ENCODE measurements around the gene CDC37. TPM values are rescaled to one million over a fixed set of nuclear protein-coding genes. Genes with fewer than 3 reads are reported as not detected.

The CDC37 gene
- total RNA-seq, 1 experiment from 2014 or later = 154 TPM

- intact Hi-C loops (cut with micrococcal nuclease; ENCODE audit: unreplicated experiment) = no loop called here
- H3K4me3 ChIP-seq (ENCODE audit: low read depth, low read length) = no peak overlapping the region
- H3K36me3 Mint-ChIP-seq (ENCODE audit: insufficient read depth, unreplicated experiment) = peaks cover 48% of the 10 kb centered on the region
- H3K4me1 ChIP-seq = no peaks in the 10 kb centered on the region
- peaks cover 4% of the 10 kb centered on the region for H3K36me3 ChIP-seq (ENCODE audit: control insufficient read depth, insufficient read depth, low read length)
- H3K9me3 ChIP-seq = no peaks in the 10 kb centered on the region
- ChIA-PET CTCF (no interaction called here), POLR2A (no interaction called here)
- DNase-seq = no peak
- H3K9me3 Mint-ChIP-seq (ENCODE audit: unreplicated experiment) = no peaks in the 10 kb centered on the region
- H3K27ac Mint-ChIP-seq (ENCODE audit: unreplicated experiment) = no peak overlapping the region
- BruUV-seq (replicated peaks) = no TSS peak
- H3K27me3 Mint-ChIP-seq (ENCODE audit: insufficient read depth, unreplicated experiment) = no peaks in the 10 kb centered on the region
- no peaks in the 10 kb centered on the region for H3K4me1 Mint-ChIP-seq (ENCODE audit: low read depth, unreplicated experiment)
- H3K27me3 ChIP-seq (replicated peaks; ENCODE audit: control insufficient read depth, insufficient read depth, low read length) = no peaks in the 10 kb centered on the region
- H3K4me3 Mint-ChIP-seq (ENCODE audit: unreplicated experiment) = no peak overlapping the region
- no peak for TF ChIP-seq CTCF (IDR thresholded peaks at IDR 0.05; ENCODE audit: insufficient read depth in 1 of 2, low read depth in 1 of 2, low read length in 1 of 2, severe bottlenecking in 1 of 2, unreplicated experiment in 1 of 2)
Observed at GRCh38 chr19:10365518-10365917, 37.8 kb downstream of the CDC37 start.

- H3K9me3 Mint-ChIP-seq (ENCODE audit: unreplicated experiment) = no peaks in the 10 kb centered on the region
- ChIA-PET CTCF (no interaction called here), POLR2A (no interaction called here)
Observed at GRCh38 chr19:10364644-10365043, 38.7 kb downstream of the CDC37 start.

GRCh38 chr19:10363789-10364281 is 39.5 kb downstream of the CDC37 start:
- intact Hi-C loops (cut with micrococcal nuclease; ENCODE audit: unreplicated experiment) = no loop called here
- Mint-ChIP-seq H3K36me3 (ENCODE audit: insufficient read depth, unreplicated experiment) (peaks cover 40% of the 10 kb centered on the region), H3K4me3 (ENCODE audit: unreplicated experiment) (no peak overlapping the region), H3K27ac (ENCODE audit: unreplicated experiment) (no peak overlapping the region), H3K27me3 (ENCODE audit: insufficient read depth, unreplicated experiment) (no peaks in the 10 kb centered on the region), H3K4me1 (ENCODE audit: low read depth, unreplicated experiment) (peaks cover 6% of the 10 kb centered on the region), H3K9me3 (ENCODE audit: unreplicated experiment) (no peaks in the 10 kb centered on the region)
- Histone ChIP-seq H3K4me1 (no peaks in the 10 kb centered on the region), H3K9me3 (no peaks in the 10 kb centered on the region), H3K27me3 (replicated peaks; ENCODE audit: control insufficient read depth, insufficient read depth, low read length) (no peaks in the 10 kb centered on the region), H3K4me3 (ENCODE audit: low read depth, low read length) (no peak overlapping the region), H3K36me3 (ENCODE audit: control insufficient read depth, insufficient read depth, low read length) (peaks cover 4% of the 10 kb centered on the region)
- CTCF ChIA-PET = no interaction called here
- no peak for DNase-seq
- no peak for TF ChIP-seq CTCF (IDR thresholded peaks at IDR 0.05; ENCODE audit: insufficient read depth in 1 of 2, low read depth in 1 of 2, low read length in 1 of 2, severe bottlenecking in 1 of 2, unreplicated experiment in 1 of 2)
- no TSS peak for BruUV-seq (replicated peaks)
- POLR2A ChIA-PET = no interaction called here

More at GRCh38 chr19:10364644-10365043, 38.7 kb downstream of the CDC37 start:
- intact Hi-C loops (cut with micrococcal nuclease; ENCODE audit: unreplicated experiment) = no loop called here
- no peaks in the 10 kb centered on the region for H3K27me3 ChIP-seq (replicated peaks; ENCODE audit: control insufficient read depth, insufficient read depth, low read length)
- H3K4me1 ChIP-seq = no peaks in the 10 kb centered on the region
- no peaks in the 10 kb centered on the region for H3K9me3 ChIP-seq
- H3K36me3 ChIP-seq (ENCODE audit: control insufficient read depth, insufficient read depth, low read length) = peaks cover 4% of the 10 kb centered on the region
- BruUV-seq (replicated peaks) = no TSS peak
- Mint-ChIP-seq H3K27ac (ENCODE audit: unreplicated experiment) (no peak overlapping the region), H3K36me3 (ENCODE audit: insufficient read depth, unreplicated experiment) (peaks cover 40% of the 10 kb centered on the region), H3K4me1 (ENCODE audit: low read depth, unreplicated experiment) (no peaks in the 10 kb centered on the region), H3K4me3 (ENCODE audit: unreplicated experiment) (no peak overlapping the region), H3K27me3 (ENCODE audit: insufficient read depth, unreplicated experiment) (no peaks in the 10 kb centered on the region)
- DNase-seq = no peak
- TF ChIP-seq CTCF (IDR thresholded peaks at IDR 0.05; ENCODE audit: insufficient read depth in 1 of 2, low read depth in 1 of 2, low read length in 1 of 2, severe bottlenecking in 1 of 2, unreplicated experiment in 1 of 2) = no peak
- H3K4me3 ChIP-seq (ENCODE audit: low read depth, low read length) = no peak overlapping the region
